HepG2 (cell line): ENCODE measurements around the gene GRIK1. TPM values are rescaled to one million over a fixed set of nuclear protein-coding genes. Genes with fewer than 3 reads are reported as not detected.

Experiments used
- ATAC-seq: fragments of 200-7000 bp; cut with Tn5 transposase; 3 replicates; pipeline ENCODE4 v1.9.1; 2020; ENCODE audit warnings: mild to moderate bottlenecking, moderate library complexity
- BruUV-seq: library from RNA; stranded (reverse); fragments of 400-500 nt; replicated peaks from 2 replicates; lab custom pipeline; 2021; lab: Mats Ljungman, UMichigan
- CTCF ChIA-PET: fragments of 300-600 bp; formaldehyde crosslinking; extraction: SDS; loops from one replicate; lab custom pipeline; 2021; ENCODE audit warnings: low total read pairs, inconsistent platforms, low intra/inter-chr PET ratio; lab: Yijun Ruan, JAX
- POLR2A ChIA-PET: fragments of 350-600 bp; sonication (Branson Sonifier 250); formaldehyde crosslinking; loops from one replicate; lab custom pipeline; 2020; ENCODE audit warnings: antibody characterized with exemption, inconsistent platforms; lab: Yijun Ruan, JAX
- DNase-seq: peaks from one replicate; pipeline ENCODE4 v3.0.0-alpha.2; 2015; ENCODE audit warnings: low spot score
- FAIRE-seq: peaks from 3 replicates; lab custom pipeline; 2011; peaks lifted over from hg19 to GRCh38; lab: Jason Lieb, UNC
- H2AFZ ChIP-seq: one replicate; pipeline ENCODE4 v1.6.1; 2011; ENCODE audit warnings: low read length, inconsistent platforms
- H3K27ac ChIP-seq: fragments of 300-600 bp; 3 replicates; pipeline ENCODE4 v1.8.0; 2011; ENCODE audit warnings: mixed run types, mild to moderate bottlenecking, mixed read lengths, low read length, inconsistent platforms; ENCODE audit not compliant: insufficient read depth; ENCODE audit errors: extremely low read length
- H3K27me3 ChIP-seq, 2 experiments: fragments of 200-600 bp in 1 of 2; 2 replicates in 1 of 2; 3 replicates in 1 of 2; pipeline versions ENCODE4 v1.6.0 to v1.8.0; 2011; ENCODE audit warnings: low read length in 2 of 2, mild to moderate bottlenecking in 2 of 2, moderate library complexity in 2 of 2, inconsistent platforms in 1 of 2; ENCODE audit not compliant: insufficient read depth in 2 of 2, control insufficient read depth in 1 of 2
- H3K36me3 ChIP-seq, 2 experiments: fragments of 200-600 bp in 1 of 2; replicated peaks in 1 of 2; 2 replicates in 1 of 2; 3 replicates in 1 of 2; pipeline versions ENCODE4 v1.5.1 to v1.8.0; 2011; ENCODE audit warnings: low read length in 2 of 2, inconsistent platforms in 1 of 2; ENCODE audit not compliant: insufficient read depth in 2 of 2, control insufficient read depth in 1 of 2
- H3K4me1 ChIP-seq: 2 replicates; pipeline ENCODE4 v1.5.1; 2012; ENCODE audit warnings: low read length, inconsistent platforms; ENCODE audit not compliant: insufficient read depth
- H3K4me2 ChIP-seq: 2 replicates; pipeline ENCODE4 v1.6.0; 2011; ENCODE audit warnings: low read depth, low read length, inconsistent platforms
- H3K4me3 ChIP-seq, 3 experiments: fragments of 200-600 bp in 1 of 3; sonication (generic), shearing (Covaris generic) in 1 of 3; replicated peaks in 1 of 3; 2 replicates each; pipeline ENCODE4 v1.5.1; 2011 to 2016; ENCODE audit warnings: low read length in 3 of 3, inconsistent platforms in 2 of 3, low read depth in 2 of 3, mild to moderate bottlenecking in 2 of 3, control low read depth in 1 of 3, mixed read lengths in 1 of 3; ENCODE audit not compliant: insufficient read depth in 1 of 3
- H3K79me2 ChIP-seq: one replicate; pipeline ENCODE4 v1.6.1; 2011; ENCODE audit warnings: low read length, inconsistent platforms; ENCODE audit not compliant: insufficient read depth
- H3K9ac ChIP-seq: 2 replicates; pipeline ENCODE4 v1.6.0; 2011; ENCODE audit warnings: mild to moderate bottlenecking, low read depth, low read length, inconsistent platforms; ENCODE audit not compliant: insufficient read depth
- H3K9me3 ChIP-seq: 2 replicates; pipeline ENCODE4 v1.5.1; 2012; ENCODE audit warnings: mild to moderate bottlenecking, low read length
- H4K20me1 ChIP-seq: 2 replicates; pipeline ENCODE4 v1.6.0; 2011; ENCODE audit warnings: inconsistent platforms, mild to moderate bottlenecking, low read length, moderate library complexity; ENCODE audit not compliant: insufficient read depth
- ATF1 ChIP-seq: IDR thresholded peaks from 2 replicates; pipeline ENCODE4 v1.6.1; 2016; ENCODE audit warnings: mild to moderate bottlenecking, control low read depth
- FOXK2 ChIP-seq: fragments of 450-650 bp; IDR thresholded peaks from 2 replicates; pipeline ENCODE4 v1.6.1; 2016
- HNRNPUL1 ChIP-seq: fragments of 200-400 bp; formaldehyde crosslinking; IDR thresholded peaks from 2 replicates; pipeline ENCODE4 v1.6.1; 2017; ENCODE audit warnings: low read depth, mild to moderate bottlenecking, low read length, moderate library complexity
- HOXD1 ChIP-seq: sonication (generic); formaldehyde crosslinking; IDR thresholded peaks from 2 replicates; pipeline ENCODE4 v1.5.0; 2020; ENCODE audit warnings: missing genetic modification reagents
- NRL ChIP-seq: sonication (generic); formaldehyde crosslinking; IDR thresholded peaks from 2 replicates; pipeline ENCODE4 v1.5.0; 2020; ENCODE audit warnings: missing genetic modification reagents, mild to moderate bottlenecking, moderate library complexity, borderline replicate concordance
- PRMT3 ChIP-seq: sonication (generic); formaldehyde crosslinking; IDR thresholded peaks from 2 replicates; pipeline ENCODE4 v1.8.1; 2022; ENCODE audit warnings: low read depth, mild to moderate bottlenecking, moderate library complexity, missing genetic modification reagents, borderline replicate concordance
- RBM22 ChIP-seq: fragments of 200-400 bp; formaldehyde crosslinking; optimal IDR thresholded peaks from 2 replicates; pipeline ENCODE3; 2017; ENCODE audit warnings: mild to moderate bottlenecking, low read length, moderate library complexity
- RNF2 ChIP-seq: fragments of 450-650 bp; conservative IDR thresholded peaks from 2 replicates; pipeline ENCODE4 v1.6.1; 2016; ENCODE audit warnings: low read depth
- TARDBP ChIP-seq: sonication (generic); formaldehyde crosslinking; IDR thresholded peaks from 2 replicates; pipeline ENCODE4 v1.8.0; 2022; ENCODE audit warnings: mild to moderate bottlenecking, missing genetic modification reagents
- TCF12 ChIP-seq, 2 experiments: fragments of 450-650 bp in 1 of 2; sonication (generic) in 1 of 2; formaldehyde crosslinking in 1 of 2; IDR thresholded peaks; 2 replicates each; pipeline versions ENCODE4 v1.6.1 to v1.8.0; 2017 to 2022; ENCODE audit warnings: antibody characterized with exemption in 1 of 2, mild to moderate bottlenecking in 1 of 2, missing genetic modification reagents in 1 of 2, moderate library complexity in 1 of 2
- ZBTB1 ChIP-seq: sonication (generic); formaldehyde crosslinking; IDR thresholded peaks from 2 replicates; pipeline ENCODE4 v1.4.0; 2020; ENCODE audit warnings: missing genetic modification reagents, borderline replicate concordance
- ZBTB34 ChIP-seq: sonication (generic); formaldehyde crosslinking; IDR thresholded peaks from 2 replicates; pipeline ENCODE4 v1.8.0; 2022; ENCODE audit warnings: mild to moderate bottlenecking, missing genetic modification reagents
- ZFP36L2 ChIP-seq: sonication (generic); formaldehyde crosslinking; IDR thresholded peaks from 2 replicates; pipeline ENCODE4 v1.4.0; 2020; ENCODE audit warnings: missing genetic modification reagents
- ZNF44 ChIP-seq: sonication (generic); formaldehyde crosslinking; IDR thresholded peaks from 2 replicates; pipeline ENCODE4 v1.5.1; 2020; ENCODE audit warnings: mild to moderate bottlenecking, missing genetic modification reagents
- ZNF773 ChIP-seq: sonication (generic); formaldehyde crosslinking; IDR thresholded peaks from 2 replicates; pipeline ENCODE4 v1.4.0; 2020; ENCODE audit warnings: missing genetic modification reagents, borderline replicate concordance
- WGBS: methylation state at CpG from one replicate; pipeline ENCODE4 v1.1.6; 2017; ENCODE audit warnings: low lambda C conversion rate; 5-methylcytosine and 5-hydroxymethylcytosine counted together
- in situ Hi-C: cut with HindIII; loops from 2 replicates; pipeline ENCODE4 v1.10.0; 2017; ENCODE audit warnings: low pct_unique_long_range_greater_than_20kb; ENCODE audit not compliant: extremely low pct_ligation_motif_present
- intact Hi-C: fragments of 100-400 bp; cut with micrococcal nuclease; formaldehyde crosslinking; loops from one replicate; pipeline ENCODE4 v1.10.0; 2022; ENCODE audit not compliant: unreplicated experiment
- polyA plus RNA-seq, 8 experiments: library from polyadenylated mRNA; depleted of rRNA in 3 of 8; stranded (reverse) in 7 of 8; unstranded in 1 of 8; fragments of >200 nt; fragmentation: Illumina TruSeq in 4 of 8; extraction: Trizol in 4 of 8; gene quantifications; 2 replicates each; pipeline versions ENCODE4 v1.2.1 to v1.2.3, GENCODE V29; 2011 to 2016; ENCODE audit warnings: low read depth in 4 of 8, missing spikeins in 1 of 8, mixed read lengths in 1 of 8; ENCODE audit not compliant: insufficient read depth in 1 of 8
- total RNA-seq, 5 experiments: library from RNA; depleted of rRNA; stranded (reverse); fragments of >200 nt; fragmentation: Illumina TruSeq; extraction: Trizol; gene quantifications; 2 replicates each; pipeline ENCODE4 v1.2.3, GENCODE V29; 2016; ENCODE audit warnings: low read depth in 1 of 5
- TF ChIP-seq, protein P1 (sequence below): IDR thresholded peaks from 2 replicates; pipeline ENCODE4 v1.4.0; 2020; ENCODE audit warnings: mild to moderate bottlenecking, missing genetic modification reagents
- TF ChIP-seq, protein P2 (sequence below): sonication (generic); formaldehyde crosslinking; IDR thresholded peaks from 2 replicates; pipeline ENCODE4 v1.9.0; 2021; ENCODE audit warnings: missing genetic modification reagents, mild to moderate bottlenecking, borderline replicate concordance
- TF ChIP-seq, protein P3 (sequence below): sonication (generic); formaldehyde crosslinking; IDR thresholded peaks from 2 replicates; pipeline ENCODE4 v1.8.0; 2022; ENCODE audit warnings: mild to moderate bottlenecking, missing genetic modification reagents, moderate library complexity

The GRIK1 gene
- total and polyA plus RNA-seq, 2 of the 13 experiments (the other 11 are each of a cell fraction or from before 2014, with no cell fraction given): not detected

DNA sequence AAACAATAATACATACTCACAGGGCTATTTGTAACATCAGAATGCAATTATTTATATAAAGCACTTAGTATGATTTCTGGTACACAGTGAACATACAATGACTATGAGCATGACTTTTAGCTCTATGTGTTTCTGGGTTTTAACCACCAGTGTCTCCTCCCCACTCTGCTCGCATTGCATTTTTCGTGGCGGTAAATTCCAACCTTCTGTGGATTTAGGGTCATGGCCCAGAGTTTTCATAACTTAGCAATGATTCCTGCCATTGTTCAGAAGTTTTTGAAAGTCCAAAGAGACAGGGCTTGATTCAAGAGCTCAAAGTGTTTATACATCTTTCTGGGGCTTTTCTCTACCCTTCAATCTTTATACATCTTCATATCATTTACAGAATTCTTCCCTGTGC lies 449.8 kb downstream of the GRIK1 start:
- BruUV-seq: no TSS peak
- H3K4me2 ChIP-seq: no peak overlapping the region
- in situ Hi-C loops (no loop called here), intact Hi-C loops (no loop called here)
- ChIA-PET POLR2A (no interaction called here), CTCF (no interaction called here)
- FAIRE-seq (no peak), ATAC-seq (no peak), DNase-seq (no peak)
- H2AFZ ChIP-seq: no peak overlapping the region
- no peak overlapping the region for H3K4me3 ChIP-seq
- TF ChIP-seq, protein P1, sequence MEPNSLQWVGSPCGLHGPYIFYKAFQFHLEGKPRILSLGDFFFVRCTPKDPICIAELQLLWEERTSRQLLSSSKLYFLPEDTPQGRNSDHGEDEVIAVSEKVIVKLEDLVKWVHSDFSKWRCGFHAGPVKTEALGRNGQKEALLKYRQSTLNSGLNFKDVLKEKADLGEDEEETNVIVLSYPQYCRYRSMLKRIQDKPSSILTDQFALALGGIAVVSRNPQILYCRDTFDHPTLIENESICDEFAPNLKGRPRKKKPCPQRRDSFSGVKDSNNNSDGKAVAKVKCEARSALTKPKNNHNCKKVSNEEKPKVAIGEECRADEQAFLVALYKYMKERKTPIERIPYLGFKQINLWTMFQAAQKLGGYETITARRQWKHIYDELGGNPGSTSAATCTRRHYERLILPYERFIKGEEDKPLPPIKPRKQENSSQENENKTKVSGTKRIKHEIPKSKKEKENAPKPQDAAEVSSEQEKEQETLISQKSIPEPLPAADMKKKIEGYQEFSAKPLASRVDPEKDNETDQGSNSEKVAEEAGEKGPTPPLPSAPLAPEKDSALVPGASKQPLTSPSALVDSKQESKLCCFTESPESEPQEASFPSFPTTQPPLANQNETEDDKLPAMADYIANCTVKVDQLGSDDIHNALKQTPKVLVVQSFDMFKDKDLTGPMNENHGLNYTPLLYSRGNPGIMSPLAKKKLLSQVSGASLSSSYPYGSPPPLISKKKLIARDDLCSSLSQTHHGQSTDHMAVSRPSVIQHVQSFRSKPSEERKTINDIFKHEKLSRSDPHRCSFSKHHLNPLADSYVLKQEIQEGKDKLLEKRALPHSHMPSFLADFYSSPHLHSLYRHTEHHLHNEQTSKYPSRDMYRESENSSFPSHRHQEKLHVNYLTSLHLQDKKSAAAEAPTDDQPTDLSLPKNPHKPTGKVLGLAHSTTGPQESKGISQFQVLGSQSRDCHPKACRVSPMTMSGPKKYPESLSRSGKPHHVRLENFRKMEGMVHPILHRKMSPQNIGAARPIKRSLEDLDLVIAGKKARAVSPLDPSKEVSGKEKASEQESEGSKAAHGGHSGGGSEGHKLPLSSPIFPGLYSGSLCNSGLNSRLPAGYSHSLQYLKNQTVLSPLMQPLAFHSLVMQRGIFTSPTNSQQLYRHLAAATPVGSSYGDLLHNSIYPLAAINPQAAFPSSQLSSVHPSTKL: no peak
- TF ChIP-seq, protein P2, sequence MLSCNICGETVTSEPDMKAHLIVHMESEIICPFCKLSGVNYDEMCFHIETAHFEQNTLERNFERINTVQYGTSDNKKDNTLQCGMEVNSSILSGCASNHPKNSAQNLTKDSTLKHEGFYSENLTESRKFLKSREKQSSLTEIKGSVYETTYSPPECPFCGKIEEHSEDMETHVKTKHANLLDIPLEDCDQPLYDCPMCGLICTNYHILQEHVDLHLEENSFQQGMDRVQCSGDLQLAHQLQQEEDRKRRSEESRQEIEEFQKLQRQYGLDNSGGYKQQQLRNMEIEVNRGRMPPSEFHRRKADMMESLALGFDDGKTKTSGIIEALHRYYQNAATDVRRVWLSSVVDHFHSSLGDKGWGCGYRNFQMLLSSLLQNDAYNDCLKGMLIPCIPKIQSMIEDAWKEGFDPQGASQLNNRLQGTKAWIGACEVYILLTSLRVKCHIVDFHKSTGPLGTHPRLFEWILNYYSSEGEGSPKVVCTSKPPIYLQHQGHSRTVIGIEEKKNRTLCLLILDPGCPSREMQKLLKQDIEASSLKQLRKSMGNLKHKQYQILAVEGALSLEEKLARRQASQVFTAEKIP: no peak
- no peak for TF ChIP-seq FOXK2
- no peak for TF ChIP-seq ZNF44 (CRISPR knock-in tag)
- TF ChIP-seq HOXD1 (CRISPR knock-in tag): no peak
- TF ChIP-seq, protein P3, sequence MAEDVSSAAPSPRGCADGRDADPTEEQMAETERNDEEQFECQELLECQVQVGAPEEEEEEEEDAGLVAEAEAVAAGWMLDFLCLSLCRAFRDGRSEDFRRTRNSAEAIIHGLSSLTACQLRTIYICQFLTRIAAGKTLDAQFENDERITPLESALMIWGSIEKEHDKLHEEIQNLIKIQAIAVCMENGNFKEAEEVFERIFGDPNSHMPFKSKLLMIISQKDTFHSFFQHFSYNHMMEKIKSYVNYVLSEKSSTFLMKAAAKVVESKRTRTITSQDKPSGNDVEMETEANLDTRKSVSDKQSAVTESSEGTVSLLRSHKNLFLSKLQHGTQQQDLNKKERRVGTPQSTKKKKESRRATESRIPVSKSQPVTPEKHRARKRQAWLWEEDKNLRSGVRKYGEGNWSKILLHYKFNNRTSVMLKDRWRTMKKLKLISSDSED: no peak
- no peak for TF ChIP-seq ZFP36L2 (CRISPR knock-in tag)
- no peak for TF ChIP-seq HNRNPUL1
- TF ChIP-seq ATF1 (CRISPR knock-in tag): no peak
- no peak for TF ChIP-seq NRL (CRISPR knock-in tag)
- no peak for TF ChIP-seq PRMT3
- TF ChIP-seq TARDBP (CRISPR knock-in tag): no peak
- TF ChIP-seq ZNF773 (CRISPR knock-in tag): no peak
- no peak for TF ChIP-seq TCF12 (IDR thresholded peaks at IDR 0.05)
- TF ChIP-seq TCF12 (CRISPR knock-in tag; IDR thresholded peaks at IDR 0.05): no peak
- no peak for TF ChIP-seq ZBTB1 (CRISPR knock-in tag)
- no peak for TF ChIP-seq ZBTB34 (CRISPR knock-in tag)
- no peak for TF ChIP-seq RBM22
- no peak for TF ChIP-seq RNF2
- 86% methylated on average over 3 of the region's 3 CpGs for WGBS
- H3K9me3 ChIP-seq: no peaks in the 10 kb centered on the region
- H3K36me3 ChIP-seq: no peaks in the 10 kb centered on the region
- no peaks in the 10 kb centered on the region for H4K20me1 ChIP-seq
- H3K27me3 ChIP-seq: no peaks in the 10 kb centered on the region
- H3K79me2 ChIP-seq: no peaks in the 10 kb centered on the region
- H3K9ac ChIP-seq: no peak overlapping the region
- H3K4me1 ChIP-seq: no peaks in the 10 kb centered on the region
- no peak overlapping the region for H3K27ac ChIP-seq
